Upper lobe of left lung (tissue), 4 donors: Measurements from ENCODE around the gene JAZF1.

Experiments used
- CTCF ChIP-seq, 6 experiments: fragments of 450-650 bp in 4 of 6; fragments of 200-600 bp in 2 of 6; sonication (generic) in 2 of 6; IDR thresholded peaks; one replicate each; pipeline ENCODE4 v1.5.1; 2016 to 2019; ENCODE audit warnings: antibody characterized with exemption in 6 of 6
- EP300 ChIP-seq, 4 donors: sonication (generic); formaldehyde crosslinking; IDR thresholded peaks; one replicate each; pipeline ENCODE4 v1.5.1; 2017; ENCODE audit warnings: antibody characterized with exemption in 4 of 4, control low read depth in 2 of 4
- POLR2A ChIP-seq, 4 donors: fragments of 450-650 bp; IDR thresholded peaks; one replicate each; pipeline ENCODE4 v1.5.1; 2016 to 2017; ENCODE audit warnings: antibody characterized with exemption in 4 of 4, mild to moderate bottlenecking in 2 of 4
- POLR2AphosphoS5 ChIP-seq, 2 donors: sonication (generic); formaldehyde crosslinking; IDR thresholded peaks; one replicate each; pipeline ENCODE4 v1.5.1; 2017; ENCODE audit warnings: antibody characterized with exemption in 2 of 2

- TF ChIP-seq CTCF (IDR thresholded peaks at IDR 0.05) (no peak), POLR2AphosphoS5 (IDR thresholded peaks at IDR 0.05) (no peak), POLR2A (IDR thresholded peaks at IDR 0.05) (no peak), EP300 (IDR thresholded peaks at IDR 0.05) (no peak)
Measured at GRCh38 chr7:27861747-27862146, 318.8 kb downstream of the JAZF1 start.
